Naive thymus-derived CD4-positive, alpha-beta T cell (primary cell): ENCODE measurements around the gene MED13L. TPM values are rescaled to one million over a fixed set of nuclear protein-coding genes. Genes with fewer than 3 reads are reported as not detected.
"Not testable (repeated sequence)": the region's sequence is repeated elsewhere in the genome, so short reads cannot be mapped to it uniquely, and the experiment has no call there.

Experiments
- ATAC-seq: fragments of 150-1000 bp; cut with Tn5 transposase; 2 replicates; pipeline ENCODE4 v1.10.0; 2021; ENCODE audit warnings: mild to moderate bottlenecking, moderate library complexity
- CTCF ChIA-PET: fragments of 350-600 bp; sonication (Branson Sonifier 250); formaldehyde crosslinking; loops from one replicate; lab custom pipeline; 2021; ENCODE audit warnings: antibody characterized with exemption; lab: Charles Lee
- POLR2A ChIA-PET: fragments of 350-600 bp; sonication (Branson Sonifier 250); formaldehyde crosslinking; loops from one replicate; lab custom pipeline; 2021; ENCODE audit warnings: antibody characterized with exemption, inconsistent platforms; lab: Charles Lee
- DNase-seq, 9 donors: peaks; one replicate each; pipeline versions ENCODE4 v3.0.0 to v3.0.0-alpha.2; 2020 to 2022; ENCODE audit warnings: mixed read lengths in 1 of 9
- H3K27ac ChIP-seq: one replicate; pipeline ENCODE4 v1.7.0; 2013; ENCODE audit warnings: mild to moderate bottlenecking, low read depth, low read length, moderate library complexity
- H3K27me3 ChIP-seq, 2 donors: one replicate each; pipeline ENCODE4 v1.7.0; 2013; ENCODE audit warnings: low read length in 2 of 2, mild to moderate bottlenecking in 2 of 2, moderate library complexity in 2 of 2; ENCODE audit not compliant: control insufficient read depth in 2 of 2, insufficient read depth in 2 of 2
- H3K36me3 ChIP-seq, 3 experiments: 1 replicate in 2 of 3; 2 replicates in 1 of 3; pipeline ENCODE4 v1.7.0; 2013; ENCODE audit warnings: low read length in 3 of 3, mild to moderate bottlenecking in 3 of 3, moderate library complexity in 1 of 3; ENCODE audit not compliant: insufficient read depth in 3 of 3, control insufficient read depth in 2 of 3
- H3K4me1 ChIP-seq, 2 donors: one replicate each; pipeline ENCODE4 v1.7.0; 2013; ENCODE audit warnings: low read length in 2 of 2, mild to moderate bottlenecking in 2 of 2, moderate library complexity in 1 of 2; ENCODE audit not compliant: control insufficient read depth in 2 of 2, insufficient read depth in 2 of 2
- H3K4me3 ChIP-seq: 2 replicates; pipeline ENCODE4 v1.7.0; 2013; ENCODE audit warnings: mild to moderate bottlenecking, low read length
- H3K9me3 ChIP-seq, 3 experiments: 1 replicate in 2 of 3; 2 replicates in 1 of 3; pipeline ENCODE4 v1.7.0; 2013; ENCODE audit warnings: low read length in 3 of 3; ENCODE audit not compliant: control insufficient read depth in 2 of 3
- H3K27ac Mint-ChIP-seq, 9 donors: one replicate each; pipeline ENCODE4 v1.8.0; 2020 to 2022; ENCODE audit warnings: mixed read lengths in 9 of 9, mild to moderate bottlenecking in 8 of 9, moderate library complexity in 5 of 9, inconsistent platforms in 2 of 9
- H3K27me3 Mint-ChIP-seq, 5 donors: one replicate each; pipeline ENCODE4 v1.8.0; 2021 to 2022; ENCODE audit warnings: mixed read lengths in 5 of 5, mild to moderate bottlenecking in 1 of 5
- H3K36me3 Mint-ChIP-seq, 5 donors: one replicate each; pipeline ENCODE4 v1.8.0; 2020 to 2022; ENCODE audit warnings: mixed read lengths in 5 of 5, mild to moderate bottlenecking in 3 of 5, inconsistent platforms in 1 of 5
- H3K4me1 Mint-ChIP-seq, 7 donors: one replicate each; pipeline ENCODE4 v1.8.0; 2020 to 2022; ENCODE audit warnings: mixed read lengths in 7 of 7, mild to moderate bottlenecking in 3 of 7, inconsistent platforms in 1 of 7
- H3K4me3 Mint-ChIP-seq, 10 donors: one replicate each; pipeline ENCODE4 v1.8.0; 2020 to 2022; ENCODE audit warnings: mild to moderate bottlenecking in 10 of 10, mixed read lengths in 10 of 10, moderate library complexity in 6 of 10, inconsistent platforms in 2 of 10
- H3K9me3 Mint-ChIP-seq, 11 donors: one replicate each; pipeline ENCODE4 v1.8.0; 2020 to 2022; ENCODE audit warnings: mixed read lengths in 11 of 11, mild to moderate bottlenecking in 4 of 11, inconsistent platforms in 1 of 11, moderate library complexity in 1 of 11
- intact Hi-C, 2 donors: fragments of 100-400 bp; cut with micrococcal nuclease; formaldehyde crosslinking; loops; one replicate each; pipeline ENCODE4 v1.15.1; 2023
- polyA plus RNA-seq, 2 donors: library from polyadenylated mRNA; unstranded; fragments of 300-500 nt; fragmentation: Illumina TruSeq; gene quantifications; one replicate each; pipeline ENCODE4 v1.2.3, GENCODE V29; 2021
- total RNA-seq, 6 experiments: library from RNA in 5 of 6; stranded (reverse) in 5 of 6; gene quantifications; 1 replicate in 5 of 6; 2 replicates in 1 of 6; pipeline ENCODE4 v1.2.3 and lab custom pipeline; 2021 to 2026

MED13L gene
- total and polyA plus RNA-seq, 7 experiments from 2014 or later, result 8.3 to 283 (median 155) TPM

DNA sequence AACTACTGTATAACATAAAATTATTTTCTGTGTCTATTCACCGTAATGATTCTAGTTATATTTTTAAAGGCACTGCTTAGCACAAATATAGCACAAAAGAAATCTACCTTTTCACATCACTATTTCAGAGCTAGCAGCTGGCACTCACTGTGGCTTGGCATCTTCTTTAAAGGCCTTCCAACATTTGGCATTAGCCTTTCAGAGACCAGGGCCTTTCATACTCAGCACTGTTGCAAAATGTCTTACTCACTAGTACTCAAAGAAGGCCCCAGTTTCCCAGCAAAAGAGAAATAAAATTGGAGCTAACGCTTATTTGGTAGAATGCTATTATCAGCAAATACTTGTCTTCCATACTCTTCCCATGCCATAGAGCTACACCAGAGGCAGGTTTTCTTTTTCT lies 238.4 kb downstream of the MED13L start:
- Histone ChIP-seq H3K4me1 (peaks cover 0 to 2% of the 10 kb centered on the region in 2 donors), H3K4me3 (no peak overlapping the region), H3K36me3 (no peaks in the 10 kb centered on the region), H3K27me3 (no peaks in the 10 kb centered on the region), H3K27ac (no peak overlapping the region), H3K9me3 (no peaks in the 10 kb centered on the region)
- intact Hi-C loops, result no loop called here
- H3K4me3 Mint-ChIP-seq, result no peak overlapping the region
- H3K36me3 Mint-ChIP-seq, result peaks cover 0 to 52% (median 16%) of the 10 kb centered on the region in 5 donors
- ATAC-seq (no peak), DNase-seq (no peak)
- H3K27ac Mint-ChIP-seq, result no peak overlapping the region
- no peaks in the 10 kb centered on the region for H3K27me3 Mint-ChIP-seq
- peaks cover 0 to 61% (median 35%) of the 10 kb centered on the region in 7 donors for H3K4me1 Mint-ChIP-seq
- peaks cover 0 to 1% (median 0%) of the 10 kb centered on the region in 11 donors for H3K9me3 Mint-ChIP-seq
- CTCF ChIA-PET, result no interaction called here
- POLR2A ChIA-PET, result no interaction called here

DNA sequence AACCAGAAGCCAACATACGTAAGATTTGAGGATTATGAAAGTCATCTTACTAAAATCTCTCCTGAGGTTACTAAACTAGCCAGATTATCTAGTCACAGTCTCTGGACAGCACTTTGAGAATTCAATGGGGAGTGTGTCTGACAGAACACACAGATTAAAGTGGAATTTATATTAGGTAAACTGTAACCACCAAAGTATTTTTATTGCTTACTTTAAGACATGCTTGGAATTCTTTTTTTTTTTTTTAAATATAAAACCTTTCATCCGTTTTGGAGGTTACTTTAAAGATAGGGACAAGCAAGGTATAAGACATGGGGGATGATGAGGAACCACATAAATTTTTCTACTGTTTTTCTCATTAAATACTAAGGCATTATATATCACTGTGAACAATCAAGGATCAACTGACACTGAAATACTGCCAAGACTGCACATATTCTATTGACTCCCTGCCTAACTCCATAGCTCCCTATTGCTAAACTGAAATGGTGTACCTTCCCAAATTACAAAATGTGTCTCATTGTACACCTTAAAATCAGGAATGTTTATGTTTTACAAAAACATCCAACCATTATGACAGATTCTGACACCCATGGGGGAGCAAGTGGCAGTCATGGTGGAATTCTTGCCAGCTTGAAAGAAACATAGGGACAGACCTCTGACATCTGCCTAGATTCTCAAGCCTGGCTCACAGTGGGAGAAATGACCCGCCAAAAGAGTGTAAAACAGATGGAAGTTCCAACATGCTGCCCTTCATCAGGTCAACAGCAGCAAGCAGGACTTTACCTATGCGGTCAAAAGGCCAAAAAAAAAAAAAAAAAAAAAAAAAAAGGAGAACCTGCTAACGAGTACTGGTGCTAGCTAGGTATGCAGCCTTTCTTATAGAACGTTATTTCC lies 239.3 kb downstream of the MED13L start:
- Histone ChIP-seq H3K4me3 (no peak overlapping the region), H3K9me3 (no peaks in the 10 kb centered on the region), H3K4me1 (no peaks in the 10 kb centered on the region), H3K27me3 (no peaks in the 10 kb centered on the region), H3K27ac (no peak overlapping the region), H3K36me3 (no peaks in the 10 kb centered on the region)
- Mint-ChIP-seq H3K9me3 (peaks cover 0 to 1% (median 0%) of the 10 kb centered on the region in 11 donors), H3K36me3 (peaks cover 0 to 51% (median 17%) of the 10 kb centered on the region in 5 donors), H3K4me1 (peaks cover 0 to 57% (median 26%) of the 10 kb centered on the region in 7 donors), H3K27ac (no peak overlapping the region), H3K4me3 (no peak overlapping the region), H3K27me3 (no peaks in the 10 kb centered on the region)
- ATAC-seq (no peak), DNase-seq (no peak)
- POLR2A ChIA-PET, result interaction anchor here (1.4 kb wide), 1 partner anchor 10 kb away, joined by 4 read pairs; no protein-coding TSS in a partner anchor
- intact Hi-C loops, result loop anchor here in 1 of 2 donors (2.0 kb wide), 1 partner anchor 15 kb away; no protein-coding TSS in a partner anchor
- CTCF ChIA-PET, result no interaction called here

DNA sequence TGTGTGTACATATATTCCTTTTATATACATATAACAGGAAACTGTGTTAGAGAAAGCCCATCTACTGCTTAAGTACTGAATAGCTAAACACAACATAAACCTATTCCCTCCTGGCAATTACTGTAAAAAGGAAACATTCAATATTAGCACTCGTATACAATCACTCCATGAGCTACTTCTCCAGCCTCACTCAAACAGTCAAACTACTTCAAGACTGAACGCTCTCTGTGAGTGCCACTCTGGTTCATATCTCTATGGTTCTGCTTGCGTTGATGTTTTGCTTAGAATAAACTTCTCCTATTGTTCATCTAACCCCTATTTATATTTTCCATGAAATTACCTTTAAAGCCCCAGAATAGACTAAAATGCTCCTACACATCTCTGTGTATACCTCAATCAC lies 243.7 kb downstream of the MED13L start:
- CTCF ChIA-PET, result interaction anchor here (0.6 to 0.8 kb wide), 2 partner anchors 10 to 35 kb away, joined by 3 to 4 read pairs; no protein-coding TSS in a partner anchor
- no peak overlapping the region for H3K27ac ChIP-seq
- no peaks in the 10 kb centered on the region for H3K4me1 ChIP-seq
- peaks cover 0 to 7% (median 0%) of the 10 kb centered on the region in 11 donors for H3K9me3 Mint-ChIP-seq
- no peaks in the 10 kb centered on the region for H3K27me3 ChIP-seq
- H3K36me3 Mint-ChIP-seq, result peaks cover 3 to 24% (median 15%) of the 10 kb centered on the region in 5 donors
- H3K36me3 ChIP-seq, result no peaks in the 10 kb centered on the region
- H3K9me3 ChIP-seq, result no peaks in the 10 kb centered on the region
- DNase-seq (no peak), ATAC-seq (no peak)
- H3K27ac Mint-ChIP-seq, result peak overlapping the region in 2 of 9 donors; percentile 26 to 50
- POLR2A ChIA-PET, result no interaction called here
- H3K4me3 Mint-ChIP-seq, result no peak overlapping the region
- no peak overlapping the region for H3K4me3 ChIP-seq
- H3K27me3 Mint-ChIP-seq, result no peaks in the 10 kb centered on the region
- peaks cover 2 to 55% (median 30%) of the 10 kb centered on the region in 7 donors for H3K4me1 Mint-ChIP-seq
- intact Hi-C loops, result no loop called here

DNA sequence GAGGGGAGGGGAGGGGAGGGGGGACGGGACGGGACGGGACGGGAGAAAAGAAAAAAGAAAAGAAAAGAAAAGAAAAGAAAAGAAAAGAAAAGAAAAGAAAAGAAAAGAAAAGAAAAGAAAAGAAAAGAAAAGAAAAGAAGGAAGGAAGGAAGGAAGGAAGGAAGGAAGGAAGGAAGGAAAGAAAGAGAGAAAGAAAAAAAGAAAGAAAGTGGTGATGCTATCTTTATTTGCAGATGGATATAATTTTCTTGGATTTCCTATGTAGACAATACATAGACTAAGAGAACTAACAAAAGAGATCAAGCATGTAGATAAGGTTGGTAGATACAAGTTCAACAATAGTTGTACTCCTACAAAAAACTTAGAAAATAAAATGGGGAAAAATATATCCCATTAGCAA lies 245.9 kb downstream of the MED13L start:
- H3K4me3 ChIP-seq, DNase-seq, POLR2A ChIA-PET, intact Hi-C loops, H3K9me3 ChIP-seq, H3K27ac Mint-ChIP-seq, H3K9me3 Mint-ChIP-seq, H3K4me1 ChIP-seq, CTCF ChIA-PET, H3K27me3 Mint-ChIP-seq, H3K27me3 ChIP-seq, H3K27ac ChIP-seq, ATAC-seq, H3K4me3 Mint-ChIP-seq, H3K36me3 ChIP-seq: not testable (repeated sequence)
- peaks cover 3 to 24% (median 15%) of the 10 kb centered on the region in 5 donors for H3K36me3 Mint-ChIP-seq
- H3K4me1 Mint-ChIP-seq, result peaks cover 11 to 66% (median 43%) of the 10 kb centered on the region in 7 donors

DNA sequence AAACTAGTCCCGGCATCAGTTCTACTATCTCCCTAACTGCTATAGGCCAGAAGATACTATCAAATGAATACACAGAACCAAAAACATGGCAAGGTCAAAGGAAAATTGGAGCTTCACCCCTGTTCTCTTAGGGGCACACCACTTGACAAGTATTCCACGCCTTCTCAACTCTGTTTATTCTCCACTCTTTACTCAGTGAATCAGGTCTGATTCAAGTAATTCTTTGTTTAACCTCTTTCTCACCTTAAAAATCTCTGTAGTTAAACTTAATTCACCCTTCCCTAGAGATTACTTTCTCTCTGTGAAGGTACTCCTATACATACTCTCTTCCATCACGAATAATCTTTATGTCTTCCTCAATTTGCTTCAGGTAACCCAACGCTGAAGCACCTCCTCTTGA lies 248.9 kb downstream of the MED13L start:
- no peaks in the 10 kb centered on the region for H3K4me1 ChIP-seq
- intact Hi-C loops, result no loop called here
- H3K27ac Mint-ChIP-seq, result peak overlapping the region in 2 of 9 donors; percentile 14 to 26
- no peak overlapping the region for H3K4me3 ChIP-seq
- H3K36me3 Mint-ChIP-seq, result peaks cover 3 to 17% (median 10%) of the 10 kb centered on the region in 5 donors
- ChIA-PET POLR2A (no interaction called here), CTCF (no interaction called here)
- no peaks in the 10 kb centered on the region for H3K27me3 ChIP-seq
- H3K27ac ChIP-seq, result no peak overlapping the region
- peaks cover 0 to 7% (median 0%) of the 10 kb centered on the region in 11 donors for H3K9me3 Mint-ChIP-seq
- H3K27me3 Mint-ChIP-seq, result no peaks in the 10 kb centered on the region
- H3K4me1 Mint-ChIP-seq, result peaks cover 12 to 79% (median 63%) of the 10 kb centered on the region in 7 donors
- DNase-seq (no peak), ATAC-seq (no peak)
- no peak overlapping the region for H3K4me3 Mint-ChIP-seq
- H3K9me3 ChIP-seq, result no peaks in the 10 kb centered on the region
- no peaks in the 10 kb centered on the region for H3K36me3 ChIP-seq

DNA sequence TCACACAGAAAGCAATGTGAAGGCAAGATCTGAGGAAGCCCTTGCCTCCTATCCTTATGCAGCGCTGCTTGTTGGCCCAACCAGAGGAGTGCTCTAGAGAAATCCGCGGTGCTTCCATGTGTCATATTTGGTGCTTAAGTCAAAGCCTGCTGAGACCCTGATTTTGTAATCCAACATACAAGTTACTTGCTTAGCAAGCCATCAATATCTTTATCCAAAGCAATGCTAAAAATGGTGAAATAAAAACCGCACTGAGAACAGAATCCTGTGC lies 250.0 kb downstream of the MED13L start:
- Mint-ChIP-seq H3K27me3 (no peaks in the 10 kb centered on the region), H3K4me3 (no peak overlapping the region), H3K9me3 (peaks cover 0 to 4% (median 0%) of the 10 kb centered on the region in 11 donors), H3K27ac (peak overlapping the region in 4 of 9 donors; percentile 6 to 39 (median 18)), H3K36me3 (peaks cover 1 to 13% (median 10%) of the 10 kb centered on the region in 5 donors), H3K4me1 (peaks cover 13 to 77% (median 60%) of the 10 kb centered on the region in 7 donors)
- no peak overlapping the region for H3K4me3 ChIP-seq
- no peaks in the 10 kb centered on the region for H3K4me1 ChIP-seq
- intact Hi-C loops, result no loop called here
- H3K27ac ChIP-seq, result no peak overlapping the region
- no peaks in the 10 kb centered on the region for H3K36me3 ChIP-seq
- ATAC-seq, result no peak
- no peaks in the 10 kb centered on the region for H3K9me3 ChIP-seq
- ChIA-PET POLR2A (no interaction called here), CTCF (no interaction called here)
- DNase-seq, result no peak
- no peaks in the 10 kb centered on the region for H3K27me3 ChIP-seq
